Raji (cell line): ENCODE results near the gene CLEC4A.

Source experiments
- POLR2A ChIP-seq: IDR thresholded peaks from 2 replicates; pipeline ENCODE4 v1.6.1; 2011; ENCODE audit warnings: low read depth, low read length, control low read depth; ENCODE audit not compliant: insufficient read depth

The CLEC4A gene

DNA sequence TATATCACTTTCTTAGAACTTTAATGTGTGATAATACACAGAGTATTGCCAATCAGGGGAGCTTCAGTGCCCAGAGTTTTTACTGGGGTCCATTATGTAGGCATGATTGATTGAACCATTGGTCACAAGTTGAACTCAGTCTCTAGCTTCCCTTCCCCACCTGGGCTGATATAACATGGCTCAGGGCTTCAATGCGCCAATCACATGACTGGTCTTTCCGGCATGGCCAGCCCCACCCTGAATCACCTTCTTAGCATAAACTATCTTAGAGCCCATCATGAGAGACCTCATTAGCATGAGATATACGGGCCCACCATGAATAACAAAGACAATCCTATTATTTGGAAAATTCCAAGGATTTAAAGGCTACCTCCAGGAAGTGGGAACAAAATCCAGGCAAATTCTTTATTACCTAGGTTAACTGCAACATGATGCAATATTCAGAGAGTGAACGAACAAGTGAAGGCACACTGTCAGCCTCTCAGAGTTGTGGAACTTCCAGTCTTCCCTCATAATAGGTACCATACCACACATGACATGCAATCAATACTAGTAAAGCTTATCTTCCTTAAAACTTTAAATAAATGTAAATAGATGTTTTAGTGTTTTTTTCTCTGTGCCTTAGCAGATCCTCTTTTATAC is 3.2 kb upstream of the CLEC4A start:
- no peak for TF ChIP-seq POLR2A

DNA sequence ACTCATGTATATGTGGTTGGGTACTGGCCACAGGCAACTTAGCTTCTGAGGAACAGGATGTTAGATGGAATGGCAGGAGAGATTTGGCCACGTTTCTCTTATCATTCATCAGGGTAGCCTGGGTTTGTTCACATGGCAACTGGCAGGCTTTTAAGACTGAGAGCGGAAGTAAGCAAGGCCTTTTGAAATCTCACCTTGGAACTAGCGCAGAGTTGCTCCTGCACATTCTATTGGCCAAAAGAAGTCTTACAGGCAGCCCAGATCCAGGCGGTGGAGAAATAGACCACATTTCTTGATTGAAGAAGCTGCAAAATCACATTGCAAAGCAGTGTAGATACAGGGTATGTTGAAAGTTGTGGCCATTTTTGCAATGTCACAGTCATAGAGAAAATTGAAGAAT is 3.7 kb downstream of the CLEC4A start:
- TF ChIP-seq POLR2A = no peak

GRCh38 chr12:8143261-8143660 is 19.8 kb downstream of the CLEC4A start:
- no peak for TF ChIP-seq POLR2A

DNA sequence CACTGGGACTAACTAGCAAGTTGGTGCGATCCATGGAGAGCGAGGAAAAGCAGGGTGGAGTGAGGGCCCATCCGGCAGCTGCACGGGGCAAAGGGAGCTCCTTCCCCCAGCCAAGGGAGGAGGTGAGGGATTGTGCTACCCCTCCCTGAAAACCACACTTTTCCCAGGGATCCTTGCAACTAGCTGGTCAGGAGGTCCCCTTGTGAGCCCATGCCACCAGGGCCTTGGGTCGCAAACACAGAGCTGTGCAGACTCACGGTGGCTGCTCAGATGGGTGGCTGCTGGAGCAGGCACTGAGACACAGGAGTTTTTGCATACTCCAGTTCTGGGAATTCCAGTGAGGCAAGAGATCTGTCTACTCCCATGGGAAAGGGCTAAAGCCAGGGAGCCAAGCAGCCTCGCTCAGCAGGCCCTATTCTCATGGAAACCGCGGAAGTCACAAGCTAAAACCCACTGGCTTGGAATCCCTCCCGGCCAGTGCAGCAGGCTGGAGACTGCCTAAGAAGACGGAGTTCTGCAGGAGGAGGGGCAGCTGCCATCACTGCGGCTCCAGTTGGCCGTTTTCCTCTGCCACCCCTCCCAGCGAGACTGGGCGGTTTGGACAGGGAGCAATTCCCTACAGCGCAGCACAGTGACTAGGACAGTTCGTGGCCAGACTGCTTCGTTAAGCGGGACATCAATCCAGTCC is 22.5 kb downstream of the CLEC4A start:
- TF ChIP-seq POLR2A = no peak

DNA sequence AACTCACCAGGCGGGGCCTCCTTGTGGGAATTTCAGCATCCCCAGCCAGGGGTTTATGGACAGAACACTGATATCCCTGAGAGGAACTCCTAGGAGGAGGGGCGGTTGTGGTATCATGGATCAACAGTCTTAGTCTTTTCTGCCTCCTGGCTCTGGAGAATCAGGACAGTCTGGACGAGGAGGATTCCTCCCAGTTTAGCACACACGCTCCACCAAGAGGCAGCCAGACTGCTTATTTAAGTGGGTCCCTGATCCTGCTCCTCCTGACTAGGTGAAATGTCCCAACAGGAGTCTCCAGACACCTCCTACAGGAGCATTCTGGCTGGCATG is 23.0 kb downstream of the CLEC4A start:
- no peak for TF ChIP-seq POLR2A

- no peak for TF ChIP-seq POLR2A
Observed at GRCh38 chr12:8154526-8154925, 31.1 kb downstream of the CLEC4A start.

- no peak for TF ChIP-seq POLR2A
Observed at GRCh38 chr12:8156416-8156815, 33.0 kb downstream of the CLEC4A start.

- TF ChIP-seq POLR2A = no peak
Observed at GRCh38 chr12:8156845-8157244, 33.4 kb downstream of the CLEC4A start, which contains the start of gene ZNF705A. TSS of gene ZNF705A (plus strand) at chr12:8157015. CDS start at chr12:8172626, 15,611 bp downstream.

GRCh38 chr12:8157484-8158198 is 34.2 kb downstream of the CLEC4A start:
- TF ChIP-seq POLR2A = no peak

DNA sequence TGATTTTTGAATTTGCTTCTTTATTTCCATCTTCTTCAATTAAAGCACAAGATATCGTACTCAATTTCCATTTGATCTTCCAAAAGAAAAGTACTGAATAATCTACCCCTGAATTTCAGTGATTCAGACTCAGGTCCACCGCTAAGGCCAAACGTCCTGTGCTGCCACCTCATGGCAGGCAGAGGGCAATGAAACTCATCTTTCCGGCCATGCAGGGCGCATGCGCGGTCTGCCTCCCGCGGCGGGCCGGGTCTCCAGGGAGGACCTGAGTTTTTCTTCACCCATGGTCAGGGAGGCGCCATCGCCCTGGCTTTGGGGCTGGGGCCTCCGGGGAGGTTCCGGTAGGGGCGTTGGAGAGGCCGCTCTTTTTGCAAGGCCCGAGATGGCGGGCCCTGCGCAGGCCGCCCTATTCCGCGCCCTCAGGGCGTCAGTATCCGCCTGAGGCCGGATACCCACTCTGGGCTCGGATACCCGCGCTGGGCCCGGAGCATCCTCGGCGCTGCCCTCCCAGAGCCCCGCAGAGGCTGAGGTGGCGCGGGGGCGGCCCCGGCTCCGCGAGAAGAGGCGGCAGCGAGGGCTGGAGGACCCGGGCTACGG is 56.7 kb downstream of the CLEC4A start:
- peak; percentile 48 for TF ChIP-seq POLR2A
